Stimulated activated naive CD8-positive, alpha-beta T cell treated with anti-CD3 and anti-CD28 coated beads, Interleukin-15, Interleukin-2, amounts not matched to agents 100 U/mL and 50 U/mL, for 24 hours (primary cell): Measurements from ENCODE around the gene SLC41A3.
"Not testable (repeated sequence)": the region's sequence is repeated elsewhere in the genome, so short reads cannot be mapped to it uniquely, and the experiment has no call there.

ENCODE experiments used
- ATAC-seq: fragments of 150-1000 bp; cut with Tn5 transposase; one replicate; pipeline ENCODE4 v1.10.0; 2021
- DNase-seq: peaks from one replicate; pipeline ENCODE4 v3.0.0; 2021

Gene SLC41A3

DNA sequence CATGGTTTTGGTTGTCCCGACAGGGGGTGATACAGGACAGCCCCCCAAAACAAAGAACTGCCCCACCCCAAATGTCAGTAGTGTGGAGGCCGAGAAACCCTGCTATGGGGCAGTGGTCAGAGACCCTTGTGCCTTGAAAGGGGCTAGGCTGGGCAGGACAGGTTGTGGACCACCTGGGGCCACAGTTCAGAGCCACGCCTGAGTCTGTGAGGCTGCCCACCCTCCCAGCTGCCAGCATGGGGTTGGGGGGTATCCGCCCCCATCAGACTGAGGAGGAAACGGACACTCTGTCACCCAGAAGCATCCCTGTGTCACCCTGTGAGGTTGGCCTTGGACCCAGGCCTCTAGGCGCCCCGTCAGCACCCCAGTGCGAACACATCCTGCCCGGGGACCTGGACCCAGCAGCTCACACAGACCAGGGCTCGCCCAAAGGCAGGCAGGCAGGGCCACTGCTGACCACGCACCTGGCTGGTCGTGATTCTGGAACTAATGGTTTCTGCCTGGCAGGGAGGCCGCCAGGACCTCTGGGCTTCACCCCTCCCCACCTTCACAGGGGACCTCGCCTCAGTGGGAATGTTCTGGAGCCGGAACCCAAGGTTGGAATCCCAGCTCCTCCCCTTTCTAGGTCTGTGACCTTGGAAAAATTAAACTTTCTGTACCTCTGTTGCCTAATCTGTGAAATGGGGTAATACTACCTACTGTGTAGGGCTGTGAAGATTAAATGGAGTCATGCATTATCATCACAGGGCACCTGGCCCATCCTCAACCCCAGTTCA lies 1.4 kb downstream of the SLC41A3 start:
- DNase-seq (no peak), ATAC-seq (no peak)

DNA sequence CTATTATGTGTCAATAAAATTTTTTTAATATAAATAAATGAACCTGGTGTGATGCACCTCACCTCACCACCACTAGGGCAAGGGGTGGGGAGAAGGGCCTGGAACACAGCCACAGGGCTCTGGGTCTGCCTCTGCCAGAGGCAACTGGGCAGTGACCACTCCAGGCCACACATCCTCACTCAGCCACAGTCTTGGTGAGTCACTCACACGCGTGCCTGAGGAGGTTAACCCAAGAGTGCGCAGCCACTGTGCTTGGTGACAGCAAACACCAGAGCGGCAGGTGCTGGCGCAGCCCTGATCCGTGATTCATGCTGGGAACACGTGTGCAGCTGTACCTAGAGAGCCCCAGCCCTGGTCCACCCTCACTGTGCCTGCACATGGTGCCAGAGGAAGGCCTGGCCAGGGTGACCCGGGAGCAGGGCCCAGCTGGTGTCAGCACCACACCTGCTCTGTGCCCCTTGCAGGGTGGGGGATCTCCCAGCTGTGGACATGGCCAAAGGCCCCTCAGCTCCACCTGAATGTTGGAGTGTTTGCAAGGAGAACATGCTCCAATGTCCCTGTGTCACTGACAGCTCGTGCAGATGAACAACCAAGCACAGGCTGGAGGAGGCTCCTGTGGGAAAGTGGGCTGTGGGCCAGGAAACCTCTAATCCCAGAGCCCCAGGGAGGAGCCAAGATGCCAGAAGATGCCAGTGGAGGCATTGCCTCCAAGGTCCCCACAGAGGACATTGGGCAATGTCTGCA lies 2.1 kb downstream of the SLC41A3 start:
- ATAC-seq (no peak), DNase-seq (peak; percentile 8)

DNA sequence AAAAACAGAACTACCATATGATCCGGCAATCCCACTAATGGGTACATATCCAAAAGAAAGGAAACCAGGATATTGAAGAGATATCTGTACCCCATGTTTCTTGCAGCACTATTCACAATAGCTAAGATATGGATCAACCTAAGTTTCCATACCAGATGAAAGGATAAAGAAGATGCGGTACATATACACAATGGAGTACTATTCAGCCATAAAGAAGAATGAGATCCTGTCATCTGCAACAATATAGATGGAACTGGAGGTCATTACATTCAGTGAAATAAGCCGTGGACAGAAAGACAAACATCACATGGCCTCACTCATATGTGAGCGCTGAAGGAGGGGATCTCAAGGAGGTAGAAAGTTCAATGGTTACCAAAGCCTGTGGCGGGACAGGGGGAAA lies 3.0 kb downstream of the SLC41A3 start:
- DNase-seq (no peak), ATAC-seq (no peak)

DNA sequence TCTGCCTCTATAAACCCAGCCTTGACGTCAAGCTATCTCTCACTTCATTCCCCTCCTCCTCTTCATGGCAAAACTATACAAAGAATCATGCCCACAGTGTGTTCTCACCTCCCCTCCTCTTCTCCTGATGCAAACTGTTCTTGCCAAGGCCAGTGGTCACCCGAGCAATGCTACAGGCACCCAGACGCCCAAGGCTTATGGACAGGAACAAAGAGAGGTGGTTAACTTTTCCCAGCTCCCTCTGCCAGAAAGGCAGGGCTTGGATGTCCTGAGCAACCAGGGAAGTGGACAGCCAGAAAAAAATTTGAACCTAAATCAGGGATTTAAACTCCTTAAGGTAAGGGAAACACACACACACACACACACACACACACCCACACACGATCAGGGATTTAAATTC lies 5.1 kb downstream of the SLC41A3 start:
- ATAC-seq = no peak
- DNase-seq = no peak

DNA sequence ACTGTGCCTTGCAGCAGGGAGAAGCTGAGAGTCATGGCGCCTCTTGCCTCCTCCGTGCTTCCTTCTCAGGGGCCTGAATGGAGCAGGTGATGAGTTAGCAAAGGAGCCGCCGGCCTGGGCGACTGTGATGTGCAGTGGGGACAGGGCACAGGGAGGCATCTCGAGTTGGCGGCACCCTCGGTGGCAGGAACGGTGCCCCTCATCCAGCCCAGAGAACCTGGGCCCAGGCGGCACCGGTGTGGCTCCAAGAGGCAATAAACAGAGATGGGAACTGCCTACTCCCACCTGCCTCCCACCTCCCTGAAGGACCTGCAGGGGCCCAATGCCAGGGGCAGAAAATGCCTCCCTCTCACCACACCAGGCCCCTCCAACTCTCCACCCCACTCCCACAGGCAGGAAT lies 6.2 kb downstream of the SLC41A3 start:
- ATAC-seq = no peak

DNA sequence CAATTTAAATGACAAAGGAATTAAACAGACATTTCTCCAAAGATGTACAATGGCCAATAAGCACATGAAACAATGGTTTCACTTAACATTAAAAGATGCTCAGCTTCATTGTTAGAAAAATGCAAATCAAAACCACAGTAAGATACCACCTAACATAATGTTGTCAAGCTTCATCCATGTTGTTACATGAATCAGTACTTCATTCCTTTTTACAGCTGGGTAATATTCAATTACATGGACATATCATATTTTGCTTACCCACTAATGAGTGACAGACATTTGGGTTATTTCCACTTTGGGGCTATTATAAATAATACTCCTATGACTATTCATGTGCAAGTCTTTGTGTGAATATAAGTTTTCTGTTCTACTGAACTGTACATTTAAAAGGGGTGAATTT lies 7.8 kb downstream of the SLC41A3 start:
- no peak for ATAC-seq
- no peak for DNase-seq

More for the DNA sequence above, 6.2 kb downstream of the SLC41A3 start:
- no peak for DNase-seq

DNA sequence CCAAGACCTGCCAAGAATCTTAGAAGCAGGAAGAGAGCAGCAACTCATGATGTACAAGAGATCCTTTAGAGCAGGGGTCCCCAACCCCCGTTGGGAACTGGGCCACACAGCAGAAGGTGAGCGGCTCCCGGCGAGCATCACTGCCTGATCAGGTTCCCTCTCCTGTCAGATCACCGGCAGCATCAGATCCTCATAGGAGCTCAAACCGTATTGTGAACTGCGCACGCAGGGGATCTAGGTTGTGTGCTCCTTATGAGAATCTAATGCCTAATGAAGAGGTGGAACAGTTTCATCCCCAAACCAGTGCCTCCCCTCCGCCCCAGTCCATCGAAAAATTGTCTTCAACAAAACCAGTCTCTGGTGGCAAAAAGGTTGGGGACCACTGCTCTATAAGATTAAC lies 13.8 kb downstream of the SLC41A3 start:
- ATAC-seq (no peak), DNase-seq (no peak)

DNA sequence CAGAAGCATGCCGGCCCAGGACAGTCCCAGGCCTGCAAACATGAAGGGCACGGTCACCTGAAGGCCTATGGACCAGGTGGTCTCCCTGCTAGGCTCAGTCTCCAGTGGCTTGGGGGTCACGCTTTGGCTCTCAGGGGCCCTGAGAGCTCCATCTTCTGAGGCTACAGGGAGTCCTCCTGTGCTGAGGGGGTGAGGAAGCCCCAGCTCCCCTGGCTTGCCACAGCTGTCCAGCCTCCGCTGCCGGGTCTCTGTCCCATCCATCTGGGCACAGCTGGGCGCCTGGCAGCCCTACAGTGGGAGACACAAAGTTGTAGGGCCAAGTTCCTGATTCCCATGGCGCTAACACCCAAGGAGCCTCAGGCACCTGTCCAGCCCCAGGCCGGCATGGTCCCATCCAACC lies 16.0 kb downstream of the SLC41A3 start:
- ATAC-seq = no peak

DNA sequence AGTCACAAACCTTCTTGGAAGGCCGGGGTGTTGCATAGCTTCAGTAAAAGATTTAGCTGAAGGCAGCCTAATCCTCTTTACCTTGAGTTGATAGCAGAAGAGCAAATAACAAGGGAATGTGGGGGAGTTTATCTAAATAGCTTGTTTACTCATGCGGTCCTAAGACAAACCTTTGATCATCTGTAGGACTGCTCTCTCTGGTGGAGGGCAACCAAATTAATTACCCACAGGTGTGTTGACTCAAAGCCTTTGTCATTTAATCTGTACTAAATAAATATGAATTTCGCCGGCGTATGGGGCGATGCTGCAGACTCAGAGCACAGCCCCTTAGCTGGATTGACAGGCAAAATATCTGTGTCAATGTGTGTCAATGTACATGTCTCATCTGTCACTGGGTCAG lies 17.2 kb downstream of the SLC41A3 start:
- not testable (repeated sequence) for DNase-seq, ATAC-seq

More for the DNA sequence above, 16.0 kb downstream of the SLC41A3 start:
- no peak for DNase-seq

DNA sequence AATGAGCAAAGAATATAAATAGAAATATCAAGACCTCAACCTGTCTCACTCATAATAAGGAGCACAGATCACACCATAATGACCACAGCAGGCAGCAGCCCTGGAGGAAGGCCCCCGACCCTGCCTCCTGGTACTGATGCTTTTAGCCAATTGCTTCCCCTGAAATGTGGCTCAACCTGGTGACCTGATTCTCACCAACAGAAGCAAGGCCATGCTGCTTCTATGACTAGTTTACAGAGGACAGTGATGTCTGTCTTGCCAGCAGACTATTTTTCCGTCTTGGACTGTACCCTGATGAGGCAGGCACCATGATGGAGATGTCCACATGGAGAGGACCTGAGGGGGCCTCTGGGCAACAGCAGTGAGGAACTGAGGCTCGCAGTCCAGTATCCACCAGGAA lies 18.0 kb downstream of the SLC41A3 start:
- no peak for DNase-seq
- no peak for ATAC-seq

DNA sequence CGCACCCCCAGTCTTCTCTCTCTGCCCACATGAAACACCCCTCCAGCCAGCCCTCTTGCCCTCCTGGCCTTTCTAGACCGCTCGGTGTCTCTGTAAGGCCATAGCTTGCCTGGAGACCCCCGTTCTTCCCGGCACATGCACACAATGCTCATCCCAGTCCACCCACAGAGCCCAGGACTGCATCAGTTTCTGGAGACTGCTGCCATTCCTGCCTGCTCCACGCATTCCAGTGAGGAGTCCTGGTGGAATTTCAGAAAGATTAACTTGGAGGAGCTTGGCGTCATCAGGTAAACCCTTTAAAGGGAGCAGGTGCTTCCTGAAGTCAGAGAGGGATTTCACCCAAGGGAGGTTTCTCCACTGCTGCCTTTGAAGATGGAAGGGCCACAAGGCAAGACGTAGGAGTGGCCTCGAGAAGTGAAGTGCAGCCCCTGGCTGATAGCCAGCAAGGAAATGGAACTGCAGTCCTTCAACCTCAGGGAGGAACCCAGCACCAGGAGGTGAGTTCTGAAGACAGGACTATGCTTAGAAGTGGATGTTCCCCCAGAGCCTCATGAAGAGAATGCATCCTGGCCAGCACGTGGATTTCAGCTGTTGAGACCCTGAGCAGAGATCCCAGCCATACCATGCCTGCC lies 19.2 kb downstream of the SLC41A3 start:
- DNase-seq = no peak
- no peak for ATAC-seq

DNA sequence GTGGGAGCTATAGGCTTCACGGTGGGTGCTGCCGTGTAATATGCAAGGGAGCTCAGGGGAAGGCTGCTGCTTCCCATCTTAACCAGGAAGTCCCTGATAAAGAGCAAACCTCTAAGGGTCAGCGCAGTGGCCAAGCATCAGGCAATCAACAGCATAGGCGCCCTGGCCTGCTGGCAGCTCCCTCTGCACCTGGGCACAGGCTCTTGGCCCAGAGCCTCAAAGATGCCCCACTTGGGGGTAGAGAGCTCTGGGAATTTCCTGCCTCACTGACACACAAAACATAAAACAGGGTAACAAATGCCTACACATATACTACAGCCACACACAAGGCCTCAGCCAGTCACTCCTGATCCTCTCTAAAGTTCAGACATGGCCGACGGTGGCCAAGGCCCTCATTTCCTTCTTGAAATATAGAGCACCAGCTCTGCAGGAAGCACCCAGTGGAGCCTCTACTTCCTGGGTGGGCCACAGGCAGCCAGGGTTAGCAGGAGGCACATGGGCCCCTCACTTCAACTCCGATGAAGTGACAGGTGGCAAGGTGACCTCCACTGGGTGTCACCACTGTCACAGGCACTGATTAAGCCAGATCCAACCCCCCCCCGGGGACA lies 20.5 kb downstream of the SLC41A3 start:
- DNase-seq (no peak), ATAC-seq (no peak)

DNA sequence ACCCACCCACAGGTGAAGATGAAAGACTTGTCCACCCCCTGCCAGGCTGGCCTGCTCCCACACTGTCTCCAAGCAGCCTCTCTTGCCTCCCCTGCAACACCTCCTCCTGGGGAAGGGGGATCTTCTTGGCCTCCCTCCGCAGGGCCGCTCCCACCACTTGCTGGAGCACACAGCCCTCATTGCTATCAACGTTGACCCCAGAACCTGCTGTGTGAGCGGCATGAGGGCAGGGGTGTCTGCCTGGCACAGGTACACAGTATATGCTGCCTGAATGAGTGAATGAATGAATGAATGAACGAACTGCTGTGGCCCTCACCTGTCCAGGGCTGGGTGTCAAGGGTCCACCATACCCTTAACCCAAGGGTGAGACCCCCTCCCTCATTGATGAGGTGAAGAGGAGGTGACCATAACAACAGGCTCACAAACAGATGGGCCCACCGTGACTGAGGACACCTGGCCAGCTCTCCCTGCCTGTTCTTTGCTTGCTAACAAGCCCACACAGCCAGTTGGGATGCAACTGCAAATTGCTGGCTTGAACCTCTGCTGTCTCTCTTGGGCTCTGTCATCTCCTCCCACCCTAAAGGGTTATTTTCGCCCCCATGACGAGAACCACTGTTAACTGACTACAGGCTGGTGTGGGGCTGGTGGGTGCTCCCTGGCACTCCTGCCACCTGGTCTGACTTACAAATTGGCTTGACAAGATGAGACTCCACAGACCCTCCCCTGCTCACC lies 22.5 kb downstream of the SLC41A3 start:
- DNase-seq = no peak
- ATAC-seq = no peak

DNA sequence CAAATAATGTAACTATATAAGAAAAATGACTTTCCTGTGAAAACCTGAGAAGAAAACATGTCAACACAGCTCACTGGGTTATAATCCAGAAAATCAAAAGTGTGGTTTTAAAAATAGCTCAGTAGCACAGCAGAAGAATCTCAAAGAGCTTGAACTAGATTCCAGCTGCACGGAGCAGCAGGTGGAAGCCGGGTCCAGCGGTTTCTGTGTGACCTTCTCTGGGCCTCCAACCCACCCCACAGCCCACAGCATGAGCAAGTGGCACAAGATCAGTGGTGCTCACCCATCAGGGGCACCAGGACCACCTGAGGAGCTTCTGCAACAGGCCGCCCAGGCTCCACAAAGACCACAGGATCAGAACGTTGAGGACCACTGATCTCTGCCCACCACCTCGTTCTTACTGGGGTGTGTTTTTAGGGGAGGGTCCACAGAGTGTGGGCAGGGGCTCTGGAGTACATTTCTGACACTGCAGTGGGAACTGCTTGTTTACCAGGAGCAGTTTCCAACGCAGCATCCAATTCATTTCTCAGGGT lies 23.2 kb downstream of the SLC41A3 start:
- no peak for DNase-seq
- no peak for ATAC-seq

DNA sequence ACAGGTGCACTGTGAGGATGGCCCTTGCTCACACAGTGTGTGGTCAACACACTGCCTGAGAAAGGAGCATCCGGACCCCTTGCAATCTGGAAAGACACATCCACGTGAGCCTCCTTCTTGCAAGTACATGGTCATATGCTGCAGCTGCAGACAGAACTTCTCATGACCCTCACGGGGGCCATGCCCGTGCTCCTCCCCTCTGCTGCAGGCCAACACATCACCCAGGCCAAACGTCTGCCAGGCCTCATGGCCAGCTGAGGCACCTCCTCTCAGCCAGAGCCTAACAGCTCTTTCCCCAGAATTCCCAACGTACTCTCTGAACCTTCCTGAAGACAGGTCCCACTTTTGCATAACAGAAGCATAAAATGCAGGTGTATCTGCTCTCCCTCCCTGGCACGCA lies 25.3 kb downstream of the SLC41A3 start:
- ATAC-seq = no peak
- DNase-seq = no peak

DNA sequence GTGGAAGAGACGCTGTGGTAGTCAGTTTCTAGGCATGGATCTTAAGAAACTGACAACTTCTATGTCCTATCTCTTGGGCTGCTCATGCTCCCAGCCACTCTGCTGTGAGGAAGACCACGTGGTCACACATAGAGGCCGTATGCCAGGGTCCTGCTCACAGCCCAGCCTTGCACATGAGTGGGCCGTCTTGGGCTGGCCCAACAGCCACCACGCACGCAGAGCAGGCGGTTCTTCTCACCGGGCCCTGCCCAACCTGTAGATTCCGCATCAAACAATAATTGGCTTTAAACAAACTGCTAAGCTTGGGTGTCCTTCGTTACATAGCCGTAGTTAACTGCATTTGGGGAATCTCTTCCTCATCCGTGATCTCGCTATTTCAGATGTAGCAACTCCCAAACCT lies 26.0 kb downstream of the SLC41A3 start:
- no peak for ATAC-seq
- DNase-seq = no peak

DNA sequence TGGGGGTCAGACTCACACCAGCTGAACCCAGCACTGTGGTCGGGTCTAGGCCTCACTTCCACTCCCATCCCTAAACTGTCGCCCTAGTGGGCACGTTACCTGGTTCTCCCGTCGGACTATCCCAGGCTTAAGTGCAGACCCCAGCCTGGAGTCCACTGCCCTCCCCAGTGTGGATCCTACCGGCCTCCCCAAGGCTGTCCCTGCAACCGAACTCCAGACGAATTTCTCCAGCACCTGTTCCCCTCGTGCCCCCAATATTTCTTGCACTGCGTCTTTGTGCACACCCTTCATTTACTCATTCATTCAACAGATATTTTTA lies 26.5 kb downstream of the SLC41A3 start:
- no peak for ATAC-seq
- DNase-seq = no peak

DNA sequence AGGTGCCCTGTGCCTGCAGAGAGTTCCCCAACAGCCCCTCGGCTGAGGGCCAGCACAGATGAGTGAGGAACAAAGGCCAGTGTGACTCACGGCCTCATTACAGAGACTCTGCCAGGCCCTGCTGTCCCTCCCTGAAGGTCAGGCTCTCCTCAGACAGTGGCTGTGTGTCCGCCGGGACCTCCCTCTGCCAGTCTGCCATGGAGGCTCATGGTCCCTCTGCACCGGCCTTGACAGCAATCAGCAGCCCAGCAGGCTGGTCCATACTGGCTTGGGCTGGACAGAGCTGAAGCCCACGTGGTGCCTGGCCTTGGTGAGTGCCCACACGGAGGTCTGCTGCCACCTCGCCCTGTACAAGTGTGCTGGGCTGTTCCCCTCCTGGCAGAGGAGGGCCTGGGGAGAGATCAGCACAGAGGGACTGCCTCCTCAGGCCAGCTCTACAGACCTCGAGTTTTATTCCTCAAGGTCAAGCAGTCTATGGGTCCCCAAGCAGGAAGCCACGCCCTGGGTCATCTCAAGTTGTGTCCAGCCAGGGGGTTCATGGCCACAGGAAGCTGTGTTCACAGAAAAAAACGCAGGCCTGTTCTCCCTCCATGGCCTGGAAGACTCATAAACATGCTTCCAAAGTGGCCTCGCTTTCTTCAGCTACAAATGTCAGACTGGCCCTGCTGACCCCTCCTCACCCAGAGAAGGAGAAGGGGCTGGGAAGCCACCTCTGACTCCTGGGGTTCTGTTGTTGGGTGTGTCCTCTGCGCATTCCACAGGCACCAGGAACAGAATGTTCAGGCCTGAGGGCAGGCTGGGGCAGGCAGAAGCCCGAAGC lies 27.0 kb downstream of the SLC41A3 start:
- no peak for ATAC-seq
- no peak for DNase-seq

DNA sequence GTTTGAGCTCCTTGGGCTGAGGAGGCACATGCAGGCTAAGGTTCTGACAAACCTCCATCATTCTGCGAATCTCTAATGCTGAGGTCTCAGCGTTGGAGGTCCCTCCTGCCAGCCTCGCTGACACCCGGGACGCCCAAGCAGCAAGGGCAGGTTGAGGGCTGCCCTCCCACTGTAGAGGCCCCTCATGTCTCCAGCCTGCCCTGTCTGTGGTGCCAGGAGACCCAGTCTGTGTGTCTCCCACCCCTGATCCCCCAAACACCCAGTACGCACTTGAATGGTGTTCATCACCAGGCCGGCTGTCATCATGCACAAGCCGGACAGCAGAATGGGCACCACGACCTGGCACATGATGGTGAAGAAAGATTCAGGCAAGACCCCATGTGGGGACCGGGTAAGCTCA lies 27.8 kb downstream of the SLC41A3 start:
- ATAC-seq (no peak), DNase-seq (no peak)

DNA sequence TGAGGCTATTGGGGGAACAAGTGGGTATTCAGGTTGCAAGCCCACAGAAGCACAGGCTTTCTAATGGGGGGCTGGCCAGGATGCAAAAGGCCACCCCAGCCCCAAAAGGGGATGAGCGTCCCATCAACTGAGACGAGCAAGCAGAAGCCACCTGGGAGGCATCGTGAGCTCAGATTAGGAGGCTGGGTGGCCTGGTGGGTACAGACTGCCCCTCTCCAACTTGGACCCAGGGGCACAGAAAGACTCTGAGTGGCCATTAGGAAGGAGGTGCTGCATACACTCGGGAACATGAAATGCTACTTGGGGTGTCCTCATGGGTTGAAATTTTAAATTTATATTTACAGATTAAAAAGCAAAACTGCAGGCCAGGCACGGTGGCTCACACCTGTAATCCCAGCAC lies 29.1 kb downstream of the SLC41A3 start:
- DNase-seq (no peak), ATAC-seq (no peak)

DNA sequence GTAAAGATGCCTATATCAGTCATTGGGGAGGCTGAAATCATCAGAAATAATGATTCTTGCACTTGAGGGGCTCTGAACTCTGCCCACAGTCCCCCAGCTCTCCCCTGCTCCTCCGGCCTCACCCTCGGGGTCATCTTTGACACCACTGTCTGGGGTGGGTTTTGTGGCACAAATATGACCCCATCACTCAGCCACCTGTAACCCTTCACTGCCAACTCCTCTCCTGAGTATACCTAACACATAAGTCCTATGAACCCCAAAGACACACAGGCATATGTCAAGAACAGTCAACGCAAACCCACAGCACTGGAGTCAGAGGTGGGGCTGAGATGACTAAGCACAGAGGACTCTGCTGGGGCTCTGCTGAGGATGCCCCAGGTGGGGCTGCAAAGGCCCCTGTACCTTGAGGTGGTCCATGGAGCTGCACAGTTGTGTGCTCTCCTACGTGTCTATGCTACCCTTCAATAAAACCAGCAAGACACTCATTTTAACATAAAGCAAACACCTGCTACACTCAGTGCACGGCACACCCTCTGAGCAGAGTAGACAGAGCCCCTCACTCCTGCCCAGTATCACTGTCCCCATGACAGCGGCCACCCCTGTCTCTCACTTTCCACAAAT lies 29.9 kb downstream of the SLC41A3 start:
- no peak for ATAC-seq
- no peak for DNase-seq
